Umbilical cord (tissue), 2 donors: ENCODE data around the gene L1CAM. TPM values are rescaled to one million over a fixed set of nuclear protein-coding genes. Genes with fewer than 3 reads are reported as not detected.
A peak's percentile ranks its signal among the peaks of the same experiment; 100 is the strongest.

ENCODE experiments used
- DNase-seq: peaks from one replicate; pipeline ENCODE4 v3.0.0-alpha.2; 2015; ENCODE audit warnings: low spot score
- total RNA-seq: library from RNA; depleted of rRNA; stranded (reverse); fragments of >200 nt; gene quantifications from one replicate; pipeline ENCODE4 v1.2.3, GENCODE V29; 2014; ENCODE audit warnings: low replicate concordance; ENCODE audit not compliant: insufficient read depth

L1CAM gene
- total RNA-seq, 1 donor from 2014 or later: 18.8 TPM

GRCh38 chrX:153903991-153904957, 18.3 kb upstream of the L1CAM start, which contains the start of gene AVPR2:
Gene AVPR2, plus strand, starts transcription at chrX:153904673. Its CDS starts 473 bp downstream, at chrX:153905146.
- DNase-seq: peak; percentile 45

- peak; percentile 48 for DNase-seq
Measured at GRCh38 chrX:153903238-153903980, 17.4 kb upstream of the L1CAM start.

- DNase-seq: no peak
Measured at GRCh38 chrX:153902385-153902784, 16.4 kb upstream of the L1CAM start.

- DNase-seq: no peak
Measured at GRCh38 chrX:153901753-153902140, 15.8 kb upstream of the L1CAM start.

- DNase-seq: peak; percentile 86
Measured at GRCh38 chrX:153900831-153901752, 15.1 kb upstream of the L1CAM start.

- no peak for DNase-seq
Measured at GRCh38 chrX:153897899-153898298, 11.9 kb upstream of the L1CAM start.

GRCh38 chrX:153889123-153889522, 3.1 kb upstream of the L1CAM start:
- DNase-seq: no peak

- no peak for DNase-seq
Measured at GRCh38 chrX:153888344-153888743, 2.4 kb upstream of the L1CAM start.

- DNase-seq: no peak
Measured at GRCh38 chrX:153887385-153887784, 1.4 kb upstream of the L1CAM start.

- DNase-seq: no peak
Measured at GRCh38 chrX:153886915-153887314, 942 bp upstream of the L1CAM start.

GRCh38 chrX:153885208-153885787, 675 bp downstream of the L1CAM start:
- DNase-seq: no peak

- no peak for DNase-seq
Measured at GRCh38 chrX:153884590-153884989, 1.4 kb downstream of the L1CAM start.

- no peak for DNase-seq
Measured at GRCh38 chrX:153884136-153884535, 1.8 kb downstream of the L1CAM start.

GRCh38 chrX:153883163-153883843, 2.7 kb downstream of the L1CAM start:
- no peak for DNase-seq

GRCh38 chrX:153882557-153882956, 3.4 kb downstream of the L1CAM start:
- no peak for DNase-seq

- no peak for DNase-seq
Measured at GRCh38 chrX:153882086-153882498, 3.9 kb downstream of the L1CAM start.

GRCh38 chrX:153881281-153881680, 4.7 kb downstream of the L1CAM start:
- no peak for DNase-seq

GRCh38 chrX:153880440-153880815, 5.5 kb downstream of the L1CAM start:
- DNase-seq: no peak

GRCh38 chrX:153879741-153880439, 6.1 kb downstream of the L1CAM start:
- DNase-seq: no peak
